NT2/D1 (cell line): ENCODE data around the gene EHD1.
A peak's percentile ranks its signal among the peaks of the same experiment; 100 is the strongest.

Source experiments
- DNase-seq: peaks from one replicate; pipeline ENCODE4 v3.0.0-alpha.2; 2011; ENCODE audit warnings: low read depth, low spot score
- H3K27me3 ChIP-seq: 2 replicates; pipeline ENCODE4 v1.6.0; 2011; ENCODE audit warnings: mild to moderate bottlenecking; ENCODE audit not compliant: insufficient read length, insufficient read depth
- H3K36me3 ChIP-seq: 2 replicates; pipeline ENCODE4 v1.6.1; 2011; ENCODE audit warnings: mild to moderate bottlenecking, low read length, mixed read lengths; ENCODE audit not compliant: insufficient read depth, insufficient read length
- H3K4me1 ChIP-seq: 2 replicates; pipeline ENCODE4 v1.5.1; 2011; ENCODE audit not compliant: insufficient read depth, insufficient read length
- H3K4me3 ChIP-seq: 2 replicates; pipeline ENCODE4 v1.5.1; 2011; ENCODE audit warnings: low read depth; ENCODE audit not compliant: insufficient read length
- H3K9ac ChIP-seq: 2 replicates; pipeline ENCODE4 v1.6.0; 2011; ENCODE audit warnings: low read depth; ENCODE audit not compliant: insufficient read length
- H3K9me3 ChIP-seq: 2 replicates; pipeline ENCODE4 v1.5.1; 2011; ENCODE audit warnings: mild to moderate bottlenecking, low read length; ENCODE audit not compliant: insufficient read depth
- SUZ12 ChIP-seq: IDR thresholded peaks from 2 replicates; pipeline ENCODE4 v1.6.1; 2011; ENCODE audit not compliant: insufficient read length, insufficient read depth; ENCODE audit errors: extremely low read depth
- YY1 ChIP-seq: IDR thresholded peaks from 2 replicates; pipeline ENCODE4 v1.6.1; 2011; ENCODE audit not compliant: insufficient read length, insufficient read depth
- ZNF274 ChIP-seq: IDR thresholded peaks from 2 replicates; pipeline ENCODE4 v1.6.1; 2011; ENCODE audit warnings: mild to moderate bottlenecking, low read depth, low read length

The EHD1 gene

GRCh38 chr11:64804346-64805210 lies 73.8 kb downstream of the EHD1 start:
- H3K36me3 ChIP-seq = peaks cover 56% of the 10 kb centered on the region
- no peak for DNase-seq
- no peaks in the 10 kb centered on the region for H3K27me3 ChIP-seq
- peak overlapping the region; percentile 58 for H3K4me3 ChIP-seq
- TF ChIP-seq YY1 (no peak), ZNF274 (no peak), SUZ12 (no peak)
- H3K4me1 ChIP-seq = peaks cover 25% of the 10 kb centered on the region
- H3K9ac ChIP-seq = peak overlapping the region; percentile 69
- no peaks in the 10 kb centered on the region for H3K9me3 ChIP-seq

- peak overlapping the region; percentile 69 for H3K9ac ChIP-seq
- H3K4me3 ChIP-seq = peak overlapping the region; percentile 58
- peaks cover 26% of the 10 kb centered on the region for H3K4me1 ChIP-seq
- no peaks in the 10 kb centered on the region for H3K9me3 ChIP-seq
- H3K27me3 ChIP-seq = no peaks in the 10 kb centered on the region
- peaks cover 59% of the 10 kb centered on the region for H3K36me3 ChIP-seq
- TF ChIP-seq ZNF274 (no peak), YY1 (no peak), SUZ12 (no peak)
- no peak for DNase-seq
These were observed 74.5 kb downstream of the EHD1 start for GRCh38 chr11:64803846-64804345.

GRCh38 chr11:64803158-64803845 lies 75.1 kb downstream of the EHD1 start, which contains the start of gene MAP4K2:
Gene MAP4K2 (minus strand): TSS chr11:64803214. CDS start chr11:64803149, 65 bp downstream.
- Histone ChIP-seq H3K9me3 (no peaks in the 10 kb centered on the region), H3K36me3 (peaks cover 62% of the 10 kb centered on the region), H3K4me3 (peak within 1 kb of the TSS; percentile 61), H3K27me3 (no peaks in the 10 kb centered on the region), H3K4me1 (peaks cover 27% of the 10 kb centered on the region), H3K9ac (peak within 1 kb of the TSS; percentile 76)
- TF ChIP-seq YY1 (no peak), ZNF274 (no peak), SUZ12 (no peak)
- DNase-seq = peak; percentile 77

- Histone ChIP-seq H3K4me3 (peak overlapping the region; percentile 61), H3K4me1 (peaks cover 27% of the 10 kb centered on the region), H3K36me3 (peaks cover 55% of the 10 kb centered on the region), H3K9me3 (no peaks in the 10 kb centered on the region), H3K9ac (peak overlapping the region; percentile 76), H3K27me3 (no peaks in the 10 kb centered on the region)
- DNase-seq = no peak
- no peak for TF ChIP-seq ZNF274
- no peak for TF ChIP-seq YY1
- TF ChIP-seq SUZ12 = no peak
These were observed 75.9 kb downstream of the EHD1 start for GRCh38 chr11:64802370-64803157.
